Activated naive CD4-positive, alpha-beta T cell treated with Interleukin-2 at 50 U/mL for 16 hours (primary cell): ENCODE measurements around the gene AFG1L.
"Not testable (repeated sequence)": the region's sequence is repeated elsewhere in the genome, so short reads cannot be mapped to it uniquely, and the experiment has no call there.

ENCODE experiments used
- DNase-seq: peaks from one replicate; pipeline ENCODE4 v3.0.0-alpha.2; 2020

Gene AFG1L

GRCh38 chr6:108355120-108355519, 60.3 kb downstream of the AFG1L start:
- DNase-seq = no peak

GRCh38 chr6:108355890-108356289, 61.0 kb downstream of the AFG1L start:
- DNase-seq = no peak

GRCh38 chr6:108359901-108360882, 65.3 kb downstream of the AFG1L start:
- no peak for DNase-seq

GRCh38 chr6:108360919-108361311, 66.1 kb downstream of the AFG1L start:
- no peak for DNase-seq

- DNase-seq = no peak
Measured at GRCh38 chr6:108361312-108361932, 66.6 kb downstream of the AFG1L start.

- no peak for DNase-seq
Measured at GRCh38 chr6:108362455-108362854, 67.6 kb downstream of the AFG1L start.

GRCh38 chr6:108363113-108363512, 68.3 kb downstream of the AFG1L start:
- no peak for DNase-seq

- no peak for DNase-seq
Measured at GRCh38 chr6:108363889-108364313, 69.0 kb downstream of the AFG1L start.

GRCh38 chr6:108364470-108364869, 69.6 kb downstream of the AFG1L start:
- no peak for DNase-seq

GRCh38 chr6:108365478-108365877, 70.6 kb downstream of the AFG1L start:
- DNase-seq = no peak

GRCh38 chr6:108366236-108366635, 71.4 kb downstream of the AFG1L start:
- DNase-seq = no peak

GRCh38 chr6:108368431-108369030, 73.7 kb downstream of the AFG1L start:
- no peak for DNase-seq

GRCh38 chr6:108380876-108381275, 86.0 kb downstream of the AFG1L start:
- DNase-seq = no peak

GRCh38 chr6:108383981-108384380, 89.1 kb downstream of the AFG1L start:
- DNase-seq = no peak

GRCh38 chr6:108389190-108389589, 94.3 kb downstream of the AFG1L start:
- not testable (repeated sequence) for DNase-seq

GRCh38 chr6:108395297-108395696, 100.4 kb downstream of the AFG1L start:
- no peak for DNase-seq

- DNase-seq = no peak
Measured at GRCh38 chr6:108403236-108403635, 108.4 kb downstream of the AFG1L start.

GRCh38 chr6:108406943-108407342, 112.1 kb downstream of the AFG1L start:
- DNase-seq = no peak

- DNase-seq = no peak
Measured at GRCh38 chr6:108407904-108408827, 113.3 kb downstream of the AFG1L start.

GRCh38 chr6:108408861-108409260, 114.0 kb downstream of the AFG1L start:
- no peak for DNase-seq

GRCh38 chr6:108416047-108416833, 121.4 kb downstream of the AFG1L start:
- not testable (repeated sequence) for DNase-seq

- DNase-seq = no peak
Measured at GRCh38 chr6:108417027-108417426, 122.2 kb downstream of the AFG1L start.
